Suprapubic skin (tissue), 4 donors: Measurements from ENCODE around the gene PLA1A.

Experiments used
- CTCF ChIP-seq, 2 donors: fragments of 200-600 bp in 1 of 2; fragments of 450-650 bp in 1 of 2; sonication (generic) in 1 of 2; IDR thresholded peaks; one replicate each; pipeline ENCODE4 v1.5.1; 2016 to 2019; ENCODE audit warnings: antibody characterized with exemption in 2 of 2, mild to moderate bottlenecking in 1 of 2, moderate library complexity in 1 of 2
- EP300 ChIP-seq: sonication (generic); formaldehyde crosslinking; IDR thresholded peaks from one replicate; pipeline ENCODE4 v1.6.1; 2017; ENCODE audit warnings: antibody characterized with exemption
- POLR2AphosphoS5 ChIP-seq, 3 donors: sonication (generic); formaldehyde crosslinking; IDR thresholded peaks; one replicate each; pipeline ENCODE4 v1.6.1; 2017; ENCODE audit warnings: antibody characterized with exemption in 3 of 3

DNA sequence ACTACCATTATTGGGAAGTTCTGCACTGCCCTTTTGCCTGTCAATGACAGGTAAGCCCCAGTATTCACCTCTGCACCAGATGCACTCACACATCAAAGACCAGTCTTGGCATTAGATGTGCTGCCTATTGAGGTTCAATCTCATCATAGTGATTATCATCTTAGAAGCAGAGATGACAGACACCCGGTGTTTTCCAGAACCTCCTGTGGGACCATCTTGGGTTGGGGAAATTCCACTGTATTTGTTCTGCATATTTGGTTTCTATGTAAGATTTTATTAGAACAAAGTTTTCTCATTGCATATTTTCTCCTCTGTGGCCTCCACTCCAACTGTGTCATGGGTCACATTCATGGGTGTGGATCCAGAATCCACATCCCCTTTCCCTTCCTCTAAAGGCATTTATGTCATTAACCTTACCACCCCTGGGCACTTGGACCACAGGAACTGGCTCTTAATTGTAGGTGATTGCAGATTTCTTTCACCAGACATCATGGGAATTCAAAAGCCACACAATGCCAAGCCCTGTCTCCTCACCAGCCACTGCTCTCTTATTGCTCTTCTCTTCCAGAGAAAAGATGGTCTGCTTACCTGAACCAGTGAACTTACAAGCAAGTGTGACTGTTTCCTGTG lies 31.2 kb downstream of the PLA1A start:
- TF ChIP-seq EP300: no peak
- no peak for TF ChIP-seq CTCF (IDR thresholded peaks at IDR 0.05)
- TF ChIP-seq POLR2AphosphoS5 (IDR thresholded peaks at IDR 0.05): no peak
